Measurements from ENCODE around the gene TXNDC11.

Gene TXNDC11

GRCh38 chr16:11716336-11716735 lies 26.3 kb downstream of the TXNDC11 start:
- no peak overlapping the region for H3K4me3 ChIP-seq (ENCODE audit: low read depth, low read length)
- TF ChIP-seq, protein P1, sequence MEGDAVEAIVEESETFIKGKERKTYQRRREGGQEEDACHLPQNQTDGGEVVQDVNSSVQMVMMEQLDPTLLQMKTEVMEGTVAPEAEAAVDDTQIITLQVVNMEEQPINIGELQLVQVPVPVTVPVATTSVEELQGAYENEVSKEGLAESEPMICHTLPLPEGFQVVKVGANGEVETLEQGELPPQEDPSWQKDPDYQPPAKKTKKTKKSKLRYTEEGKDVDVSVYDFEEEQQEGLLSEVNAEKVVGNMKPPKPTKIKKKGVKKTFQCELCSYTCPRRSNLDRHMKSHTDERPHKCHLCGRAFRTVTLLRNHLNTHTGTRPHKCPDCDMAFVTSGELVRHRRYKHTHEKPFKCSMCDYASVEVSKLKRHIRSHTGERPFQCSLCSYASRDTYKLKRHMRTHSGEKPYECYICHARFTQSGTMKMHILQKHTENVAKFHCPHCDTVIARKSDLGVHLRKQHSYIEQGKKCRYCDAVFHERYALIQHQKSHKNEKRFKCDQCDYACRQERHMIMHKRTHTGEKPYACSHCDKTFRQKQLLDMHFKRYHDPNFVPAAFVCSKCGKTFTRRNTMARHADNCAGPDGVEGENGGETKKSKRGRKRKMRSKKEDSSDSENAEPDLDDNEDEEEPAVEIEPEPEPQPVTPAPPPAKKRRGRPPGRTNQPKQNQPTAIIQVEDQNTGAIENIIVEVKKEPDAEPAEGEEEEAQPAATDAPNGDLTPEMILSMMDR (IDR thresholded peaks at IDR 0.05; ENCODE audit: low read depth, low read length): no peak

DNA sequence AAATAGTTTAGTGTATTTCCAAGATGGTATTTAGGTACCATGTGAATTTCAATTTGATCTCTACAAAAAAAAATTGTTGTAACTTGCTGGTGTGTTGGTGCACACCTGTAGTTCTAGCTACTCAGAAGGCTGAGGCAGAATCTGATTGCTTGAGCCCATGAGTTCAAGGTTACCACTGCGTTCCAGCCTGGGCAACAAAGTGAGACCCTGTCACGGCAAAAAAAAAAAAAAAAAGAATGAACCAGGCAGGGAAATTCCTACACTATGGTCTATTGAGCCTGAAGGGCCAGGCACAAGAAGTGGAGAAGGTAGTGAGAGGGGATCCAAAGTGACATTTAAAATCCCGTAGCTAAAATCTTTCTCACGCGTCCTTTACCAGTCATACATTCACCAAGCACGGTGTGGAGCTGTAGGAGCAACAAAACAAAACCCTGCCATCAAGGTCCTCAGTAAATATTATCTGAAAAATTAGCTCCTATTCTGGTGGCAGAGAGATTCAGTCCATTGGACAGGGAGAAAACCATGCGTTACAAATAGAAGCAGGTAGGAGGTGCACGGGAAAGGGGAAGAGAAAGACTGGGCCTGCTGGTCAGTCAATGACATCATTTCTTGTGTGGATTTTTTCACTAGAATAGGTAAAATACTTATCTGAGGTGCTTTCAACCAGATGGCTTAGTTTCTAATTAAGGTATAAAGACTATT lies 27.3 kb downstream of the TXNDC11 start:
- no peak overlapping the region for H3K4me3 ChIP-seq (ENCODE audit: low read depth, low read length)
- TF ChIP-seq, protein P1 (IDR thresholded peaks at IDR 0.05; ENCODE audit: low read depth, low read length): no peak

DNA sequence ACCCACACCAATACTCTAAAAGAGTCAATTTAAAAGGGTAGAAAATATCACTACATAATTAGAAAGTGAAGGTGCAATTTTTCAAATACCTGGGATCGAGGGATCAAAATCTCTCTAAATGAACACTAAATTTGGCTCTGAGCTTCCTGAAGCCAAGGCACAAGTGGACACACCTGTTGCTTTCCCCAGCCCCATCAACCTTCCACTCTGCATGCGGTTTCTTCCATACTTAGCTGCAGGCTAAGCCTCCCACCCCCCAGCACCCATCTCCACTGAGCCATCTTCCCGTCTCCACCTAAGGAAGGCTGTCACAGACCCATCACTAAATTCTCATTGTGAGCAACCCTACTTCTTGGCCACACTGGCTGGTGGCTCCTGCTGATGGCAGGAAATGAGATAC lies 30.5 kb downstream of the TXNDC11 start:
- H3K4me3 ChIP-seq (ENCODE audit: low read depth, low read length): no peak overlapping the region
- TF ChIP-seq, protein P1 (IDR thresholded peaks at IDR 0.05; ENCODE audit: low read depth, low read length): no peak

DNA sequence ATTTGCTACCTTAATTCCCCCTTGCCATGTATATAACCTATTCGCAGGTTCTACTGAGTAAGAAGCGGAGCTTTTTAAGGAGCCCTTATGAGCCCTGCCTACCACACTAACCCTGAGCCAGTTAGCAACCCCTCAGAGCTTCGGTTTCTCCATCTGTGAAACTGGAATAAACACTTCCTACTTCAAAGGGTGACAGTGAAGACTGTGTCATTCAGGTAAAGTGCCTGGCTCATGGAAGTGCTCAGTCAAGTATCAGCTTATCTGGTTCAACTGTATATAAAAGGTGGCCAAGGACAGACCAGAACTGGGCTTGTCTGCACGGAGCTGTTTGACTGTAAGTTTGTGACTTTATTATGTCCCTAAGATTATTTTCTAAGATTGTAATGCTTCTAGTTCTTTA lies 31.0 kb downstream of the TXNDC11 start:
- H3K4me3 ChIP-seq (ENCODE audit: low read depth, low read length): no peak overlapping the region
- TF ChIP-seq, protein P1 (IDR thresholded peaks at IDR 0.05; ENCODE audit: low read depth, low read length): no peak

DNA sequence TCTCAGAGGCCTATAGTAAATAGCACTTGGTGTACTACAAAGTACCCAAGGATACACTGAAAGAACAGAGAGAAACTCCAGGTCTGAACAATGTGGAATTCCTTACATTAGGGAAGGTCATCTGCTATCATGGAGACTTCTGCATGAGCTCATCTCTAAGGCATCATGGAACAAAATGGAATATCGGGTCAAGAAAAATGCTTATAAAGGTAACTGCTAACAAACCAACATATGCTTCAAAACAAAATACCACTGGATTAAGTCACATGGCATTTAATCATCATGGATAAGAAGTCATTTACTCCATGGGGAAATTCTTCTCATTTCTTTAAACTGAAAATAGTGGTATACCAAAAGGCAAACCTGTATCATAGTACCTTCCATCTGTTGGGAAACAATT lies 34.2 kb downstream of the TXNDC11 start:
- no peak overlapping the region for H3K4me3 ChIP-seq (ENCODE audit: low read depth, low read length)
- TF ChIP-seq, protein P1 (IDR thresholded peaks at IDR 0.05; ENCODE audit: low read depth, low read length): no peak

DNA sequence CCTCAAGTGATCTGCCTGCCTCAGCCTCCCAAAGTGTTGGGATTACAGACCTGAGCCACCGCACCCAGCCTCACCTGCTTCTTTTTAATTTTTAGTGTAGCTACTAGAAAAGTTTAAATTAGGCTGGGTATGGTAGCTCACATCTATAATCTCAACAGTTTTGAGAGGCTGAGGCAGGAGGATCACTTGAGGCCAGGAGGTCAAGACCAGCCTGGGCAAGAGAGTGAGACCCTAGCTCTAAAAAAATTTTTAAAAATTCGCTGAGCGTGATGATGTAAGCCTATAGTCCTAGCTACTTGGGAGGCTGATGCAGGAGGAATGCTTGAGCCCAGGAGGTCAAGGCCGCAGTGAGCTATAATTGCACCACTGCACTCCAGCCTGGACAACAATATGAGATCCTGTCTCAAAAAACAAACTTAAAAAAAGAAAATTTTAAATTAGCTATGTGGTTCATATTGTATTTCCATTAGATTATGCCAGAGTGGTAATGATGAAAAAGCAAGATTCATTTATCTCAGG lies 34.9 kb downstream of the TXNDC11 start:
- no peak overlapping the region for H3K4me3 ChIP-seq (ENCODE audit: low read depth, low read length)
- TF ChIP-seq, protein P1 (IDR thresholded peaks at IDR 0.05; ENCODE audit: low read depth, low read length): no peak

- TF ChIP-seq, protein P1 (IDR thresholded peaks at IDR 0.05; ENCODE audit: low read depth, low read length): no peak
- no peak overlapping the region for H3K4me3 ChIP-seq (ENCODE audit: low read depth, low read length)
Observed at GRCh38 chr16:11706180-11706742, 36.4 kb downstream of the TXNDC11 start.
